GM23248 (cell line): ENCODE measurements around the gene PSMA8.

Experiments used
- EZH2 ChIP-seq: fragments of 200-600 bp; sonication (generic); IDR thresholded peaks from 2 replicates; pipeline ENCODE4 v1.6.1; 2018; ENCODE audit warnings: antibody characterized with exemption, mild to moderate bottlenecking; ENCODE audit not compliant: insufficient read depth, poor library complexity, severe bottlenecking
- EZH2phosphoT487 ChIP-seq: fragments of 200-600 bp; sonication (generic); IDR thresholded peaks from 2 replicates; pipeline ENCODE4 v1.6.1; 2018; ENCODE audit warnings: antibody characterized with exemption, moderate library complexity, mild to moderate bottlenecking, low read depth; ENCODE audit not compliant: insufficient read depth

GRCh38 chr18:26190506-26190905 lies 56.8 kb downstream of the PSMA8 start:
- TF ChIP-seq EZH2phosphoT487 (no peak), EZH2 (no peak)
